ENCODE results near the gene TNFRSF8.

DNA sequence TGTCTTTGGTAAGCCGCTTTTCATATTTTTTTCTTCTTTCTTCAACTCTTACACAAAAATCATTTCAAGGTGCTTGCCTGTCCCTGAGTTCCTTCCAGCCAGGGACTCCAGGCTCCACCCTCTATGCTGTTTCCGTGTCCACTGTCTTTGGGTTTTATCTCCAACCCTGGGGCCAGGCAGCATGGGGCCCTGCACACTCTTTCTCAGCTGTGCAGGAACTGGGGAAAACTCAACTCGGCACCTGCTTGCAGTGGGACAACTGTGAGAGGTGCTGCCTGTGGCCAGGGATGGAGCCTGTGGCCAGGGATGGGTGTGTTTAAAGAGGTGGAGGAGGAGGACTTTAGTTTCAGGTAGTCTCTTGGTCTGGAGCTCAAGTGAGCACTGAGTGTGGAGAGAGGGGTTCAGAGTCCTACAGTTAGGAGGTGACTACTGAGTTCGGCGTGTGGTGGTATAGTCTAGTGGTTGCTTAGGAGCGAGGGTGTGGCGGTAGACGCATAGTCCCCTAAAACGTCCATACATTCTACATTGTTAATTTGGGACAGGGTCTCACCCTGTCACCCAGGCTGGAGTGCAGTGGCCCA lies 13.4 kb downstream of the TNFRSF8 start:
- TF ChIP-seq EZH2 (IDR thresholded peaks at IDR 0.05; ENCODE audit: low read length) (no peak), CTCF (optimal IDR thresholded peaks at IDR 0.05 in 1 of 3, IDR thresholded peaks at IDR 0.05 in 1 of 3, conservative IDR thresholded peaks at IDR 0.05 in 1 of 3; ENCODE audit: extremely low read depth in 1 of 3, insufficient read depth in 2 of 3, low read length in 3 of 3) (no peak)

Measured in keratinocyte (primary cell).